Activated CD4-positive, alpha-beta T cell treated with anti-CD3 and anti-CD28 coated beads, Interleukin-2, amount 50 U/mL, for 4 hours (primary cell): Measurements from ENCODE around the gene PROZ.

Source experiments
- DNase-seq, 2 experiments: peaks; one replicate each; pipeline ENCODE4 v3.0.0-alpha.2; 2020

PROZ gene

DNA sequence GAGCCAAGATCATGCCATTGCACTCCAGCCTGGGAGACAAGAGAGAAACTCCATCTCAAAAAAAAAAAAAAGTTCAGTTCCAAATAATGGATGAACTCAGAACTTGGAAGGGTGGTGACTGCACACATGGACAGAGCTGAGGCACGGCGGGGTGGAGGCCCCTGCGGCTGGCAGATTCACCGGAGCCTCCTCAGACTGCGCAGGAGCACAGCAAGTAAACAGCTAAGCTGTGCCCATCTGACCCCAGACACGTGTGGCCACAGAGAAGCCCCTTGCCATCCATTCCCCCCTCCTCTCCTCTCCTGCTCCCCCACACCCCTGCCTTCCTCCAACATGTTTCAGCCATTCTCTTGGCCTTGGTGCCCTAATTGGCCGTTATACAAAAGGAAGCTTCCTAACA, 15.6 kb upstream of the PROZ start:
- DNase-seq: no peak

GRCh38 chr13:113143466-113144254, 14.8 kb upstream of the PROZ start:
- no peak for DNase-seq

DNA sequence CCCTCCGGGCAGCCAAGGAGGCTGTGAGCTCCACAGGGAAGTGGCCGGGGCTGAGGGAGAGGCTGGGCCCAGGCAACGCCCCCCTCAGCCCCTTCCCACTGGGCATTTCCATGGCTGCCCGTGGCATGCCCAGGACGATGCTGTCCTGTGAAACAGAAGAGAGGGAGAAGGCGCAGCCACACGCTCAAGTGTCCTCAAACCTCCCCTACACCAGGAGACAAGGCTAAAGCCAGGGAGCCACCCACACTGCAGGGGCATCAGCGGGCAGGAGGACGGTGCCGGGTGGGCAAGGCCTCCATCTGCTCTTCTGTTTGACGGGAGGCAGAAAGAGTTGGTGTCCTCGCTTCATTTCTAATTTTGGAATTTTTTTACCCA, 14.2 kb upstream of the PROZ start:
- DNase-seq: no peak

- DNase-seq: no peak
These were observed 13.0 kb upstream of the PROZ start for GRCh38 chr13:113145496-113145895.

DNA sequence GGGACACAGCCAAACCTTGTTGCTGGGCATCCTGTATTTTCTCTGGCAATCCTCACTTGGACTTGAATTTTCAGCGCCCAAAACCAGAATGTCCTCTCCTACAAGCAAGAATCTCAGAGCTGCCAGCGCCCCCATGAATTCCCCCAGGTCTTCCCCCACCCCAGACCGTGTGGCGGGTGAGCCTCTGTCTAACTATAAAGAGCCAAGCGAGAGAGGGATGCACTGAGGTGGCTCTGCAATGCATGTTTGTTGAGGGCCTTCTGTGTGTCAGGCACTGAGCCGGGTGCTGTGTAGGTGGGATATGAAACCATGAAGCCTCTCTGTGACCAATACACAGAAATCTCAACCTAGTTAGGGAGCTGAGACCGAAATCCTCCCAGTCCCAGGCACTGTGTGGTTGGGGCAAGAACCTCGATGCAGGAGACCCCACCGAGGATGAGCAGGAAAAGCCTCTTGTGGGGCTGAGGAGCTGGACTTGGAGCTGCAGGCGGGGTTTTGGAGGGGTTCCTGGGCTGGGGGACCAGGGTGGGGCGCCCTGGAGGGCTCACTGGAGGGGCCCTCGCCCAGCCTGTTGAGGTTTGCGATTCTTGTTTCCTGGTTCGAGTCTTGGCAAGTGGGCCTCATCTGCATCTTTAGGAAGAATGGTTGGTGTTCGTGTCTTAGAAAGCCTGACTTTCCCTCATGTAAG, 12.4 kb upstream of the PROZ start:
- DNase-seq: no peak

GRCh38 chr13:113146750-113147149, 11.7 kb upstream of the PROZ start:
- DNase-seq: no peak

DNA sequence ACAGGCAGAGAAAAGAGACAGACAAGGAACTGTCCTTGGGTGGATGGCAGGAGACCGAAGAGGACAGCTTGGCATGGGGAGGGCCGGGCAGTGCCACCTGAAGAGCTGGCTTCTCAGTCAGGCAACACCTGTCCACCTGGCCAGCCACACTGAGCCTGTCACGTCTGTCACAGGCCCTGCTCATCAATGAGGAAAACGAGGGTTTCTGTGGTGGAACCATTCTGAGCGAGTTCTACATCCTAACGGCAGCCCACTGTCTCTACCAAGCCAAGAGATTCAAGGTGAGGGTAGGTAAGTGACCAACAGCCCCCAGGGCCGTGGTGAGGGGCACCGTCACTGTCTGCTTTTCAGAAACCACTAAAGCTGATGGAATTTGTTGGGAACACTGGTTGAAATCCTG, 11.2 kb upstream of the PROZ start:
- no peak for DNase-seq

DNA sequence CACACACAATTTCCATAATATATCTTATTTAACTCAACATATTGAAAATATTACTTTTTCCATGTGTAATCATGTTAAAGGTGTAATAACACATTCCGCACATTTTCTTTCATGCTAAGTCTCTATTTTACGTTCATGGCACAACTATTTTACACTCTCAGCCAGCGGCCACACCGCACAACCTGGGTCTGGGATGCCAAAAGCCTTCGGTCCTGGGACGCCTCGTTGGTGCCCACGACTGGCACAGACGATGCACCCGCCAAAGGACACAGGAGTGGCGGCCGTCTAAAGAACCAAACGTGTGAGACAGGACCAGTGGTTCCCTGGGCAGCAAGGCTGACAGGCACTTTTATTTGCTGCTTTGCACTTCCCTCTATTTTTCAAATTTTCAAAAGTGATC, 10.0 kb upstream of the PROZ start:
- DNase-seq: no peak

DNA sequence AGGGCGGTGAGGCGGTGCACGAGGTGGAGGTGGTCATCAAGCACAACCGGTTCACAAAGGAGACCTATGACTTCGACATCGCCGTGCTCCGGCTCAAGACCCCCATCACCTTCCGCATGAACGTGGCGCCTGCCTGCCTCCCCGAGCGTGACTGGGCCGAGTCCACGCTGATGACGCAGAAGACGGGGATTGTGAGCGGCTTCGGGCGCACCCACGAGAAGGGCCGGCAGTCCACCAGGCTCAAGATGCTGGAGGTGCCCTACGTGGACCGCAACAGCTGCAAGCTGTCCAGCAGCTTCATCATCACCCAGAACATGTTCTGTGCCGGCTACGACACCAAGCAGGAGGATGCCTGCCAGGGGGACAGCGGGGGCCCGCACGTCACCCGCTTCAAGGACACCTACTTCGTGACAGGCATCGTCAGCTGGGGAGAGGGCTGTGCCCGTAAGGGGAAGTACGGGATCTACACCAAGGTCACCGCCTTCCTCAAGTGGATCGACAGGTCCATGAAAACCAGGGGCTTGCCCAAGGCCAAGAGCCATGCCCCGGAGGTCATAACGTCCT, 9.4 kb upstream of the PROZ start:
- no peak for DNase-seq

DNA sequence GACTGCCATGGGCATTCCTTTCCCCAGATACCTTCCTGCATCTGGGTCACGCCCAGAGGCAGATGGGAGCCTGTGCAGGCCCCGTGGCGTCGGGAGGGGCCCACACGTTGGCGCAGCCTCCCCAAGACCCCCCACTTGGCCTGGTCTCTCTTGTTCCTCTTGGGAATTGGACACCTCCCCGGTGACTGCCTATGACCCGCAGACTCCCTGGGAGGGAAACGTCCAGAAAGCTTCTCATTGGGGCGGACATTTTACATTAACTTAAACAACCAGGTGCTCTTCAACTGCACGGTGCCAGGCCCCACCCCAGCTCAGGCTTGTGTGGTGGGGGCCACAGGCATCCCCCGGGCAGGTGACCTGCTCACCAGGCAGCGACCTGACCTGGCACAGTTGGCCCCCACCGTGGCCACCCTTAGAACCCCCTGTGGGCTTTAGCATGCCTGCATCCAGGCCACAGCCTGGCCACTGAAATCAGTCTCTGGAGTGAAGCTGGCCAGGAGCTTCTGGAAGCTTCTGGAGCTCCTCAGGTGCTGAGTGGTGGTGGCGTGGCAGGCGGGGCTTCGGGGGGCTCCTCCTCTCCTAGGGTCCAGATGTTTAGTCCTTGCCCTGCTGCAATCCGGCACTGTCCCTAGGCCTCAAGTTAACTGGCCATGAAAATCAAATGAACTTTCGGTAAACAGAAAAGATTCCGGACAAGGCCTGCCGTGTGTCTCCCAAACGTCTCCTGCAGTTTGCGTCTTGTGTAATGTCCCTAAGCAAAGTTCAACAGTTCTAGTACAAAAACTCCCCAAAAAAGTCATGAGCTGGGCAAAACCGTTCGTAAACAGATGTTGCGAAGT, 8.5 kb upstream of the PROZ start:
- DNase-seq: no peak

DNA sequence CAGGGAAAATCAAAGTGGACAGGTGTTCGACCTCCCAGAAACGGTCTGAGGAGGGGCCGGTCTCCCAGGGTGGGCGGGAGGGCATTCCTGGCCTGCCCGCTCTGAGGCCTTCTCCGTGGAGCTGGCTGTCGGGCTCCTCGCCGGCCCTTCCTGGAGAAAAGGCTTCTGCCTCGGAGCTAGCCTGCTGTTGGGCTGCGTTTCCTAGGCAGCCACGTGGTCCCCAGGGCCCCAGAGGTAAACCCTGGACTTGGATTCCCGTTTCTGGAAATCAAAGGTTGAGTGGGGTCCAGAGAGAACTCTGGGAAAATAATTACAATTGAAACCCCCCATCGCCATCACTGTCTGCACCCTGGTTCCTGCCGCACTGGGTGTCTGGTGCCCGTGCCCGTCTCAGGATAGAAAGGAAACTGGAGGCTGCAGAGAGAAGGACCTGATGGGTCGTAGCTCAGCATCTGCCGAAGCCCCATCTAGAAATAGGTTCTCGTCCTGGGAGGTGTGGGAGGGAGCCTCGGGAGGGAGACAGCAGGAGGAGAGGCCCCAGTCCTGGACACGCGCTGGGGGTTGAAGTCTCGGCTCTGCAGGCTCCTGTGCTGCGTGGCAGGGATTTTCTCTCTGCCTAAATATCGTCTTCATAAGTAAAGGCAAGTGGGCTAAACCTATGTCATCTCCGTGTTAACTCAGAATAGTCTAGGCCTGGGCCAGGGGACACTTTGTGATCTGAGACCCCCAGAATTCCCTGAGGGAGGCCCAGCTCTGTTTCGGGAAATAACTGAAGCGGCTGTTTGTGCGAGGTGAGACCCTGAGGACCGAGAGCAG, 7.7 kb upstream of the PROZ start:
- DNase-seq: no peak

GRCh38 chr13:113151745-113152690, 6.4 kb upstream of the PROZ start:
- no peak for DNase-seq

DNA sequence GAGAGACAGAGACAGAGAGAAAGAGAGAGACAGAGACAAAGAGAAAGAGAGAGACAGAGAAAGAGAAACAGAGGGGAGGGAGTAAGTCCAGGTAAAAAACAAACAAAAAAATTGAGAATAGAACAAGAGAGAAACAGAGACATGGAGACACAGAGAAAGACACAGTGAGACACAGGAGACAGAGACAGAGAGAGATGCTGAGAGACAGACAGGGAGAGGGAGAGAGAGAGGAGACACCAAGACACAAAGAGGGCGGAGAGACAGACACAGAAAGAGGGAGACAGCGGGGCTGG, 5.8 kb upstream of the PROZ start:
- DNase-seq: no peak

- no peak for DNase-seq
These were observed 5.3 kb upstream of the PROZ start for GRCh38 chr13:113152984-113153809.

DNA sequence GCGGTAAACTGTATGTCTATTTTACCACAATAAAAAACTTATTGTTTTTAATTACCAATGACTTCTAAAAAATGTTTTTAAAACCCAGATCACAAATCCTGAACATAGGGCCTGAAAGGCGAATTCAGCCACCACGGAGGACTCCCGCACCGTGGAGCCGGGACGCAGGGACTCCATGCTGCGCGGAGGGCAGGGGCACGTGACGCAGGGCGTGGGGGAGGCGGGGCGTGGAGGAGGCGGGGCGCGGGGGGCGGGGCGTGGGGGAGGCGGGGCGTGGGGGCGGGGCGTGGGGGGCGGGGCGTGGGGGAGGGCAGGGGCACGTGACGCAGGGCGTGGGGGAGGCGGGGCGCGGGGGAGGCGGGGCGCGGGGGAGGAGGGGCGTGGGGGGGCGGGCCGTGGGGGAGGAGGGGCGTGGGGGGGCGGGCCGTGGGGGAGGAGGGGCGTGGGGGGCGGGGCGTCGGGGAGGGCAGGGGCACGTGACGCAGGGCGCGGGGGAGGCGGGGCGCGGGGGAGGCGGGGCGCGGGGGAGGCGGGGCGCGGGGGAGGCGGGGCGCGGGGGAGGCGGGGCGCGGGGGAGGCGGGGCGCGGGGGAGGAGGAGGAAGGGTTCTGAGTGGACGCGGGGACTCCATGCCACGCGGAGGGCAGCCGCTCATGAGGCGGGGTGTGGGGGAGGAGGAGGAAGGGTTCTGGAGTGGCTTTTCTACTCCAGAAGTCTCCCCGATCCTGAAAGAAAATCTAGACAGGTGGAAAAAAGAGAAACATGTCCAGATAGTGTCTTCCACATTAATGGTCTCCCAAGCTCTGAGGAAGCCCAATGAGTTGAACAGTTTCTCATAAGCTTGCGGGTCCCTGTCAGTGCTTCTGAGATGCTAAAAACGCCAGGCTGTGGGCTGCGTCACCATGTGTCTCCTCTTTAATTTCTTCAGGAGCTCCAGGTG, 4.4 kb upstream of the PROZ start:
- peak; percentile 70 to 71 for DNase-seq

- no peak for DNase-seq
These were observed 3.2 kb upstream of the PROZ start for GRCh38 chr13:113155201-113155600.

GRCh38 chr13:113155982-113156655, 2.3 kb upstream of the PROZ start:
- DNase-seq: no peak

DNA sequence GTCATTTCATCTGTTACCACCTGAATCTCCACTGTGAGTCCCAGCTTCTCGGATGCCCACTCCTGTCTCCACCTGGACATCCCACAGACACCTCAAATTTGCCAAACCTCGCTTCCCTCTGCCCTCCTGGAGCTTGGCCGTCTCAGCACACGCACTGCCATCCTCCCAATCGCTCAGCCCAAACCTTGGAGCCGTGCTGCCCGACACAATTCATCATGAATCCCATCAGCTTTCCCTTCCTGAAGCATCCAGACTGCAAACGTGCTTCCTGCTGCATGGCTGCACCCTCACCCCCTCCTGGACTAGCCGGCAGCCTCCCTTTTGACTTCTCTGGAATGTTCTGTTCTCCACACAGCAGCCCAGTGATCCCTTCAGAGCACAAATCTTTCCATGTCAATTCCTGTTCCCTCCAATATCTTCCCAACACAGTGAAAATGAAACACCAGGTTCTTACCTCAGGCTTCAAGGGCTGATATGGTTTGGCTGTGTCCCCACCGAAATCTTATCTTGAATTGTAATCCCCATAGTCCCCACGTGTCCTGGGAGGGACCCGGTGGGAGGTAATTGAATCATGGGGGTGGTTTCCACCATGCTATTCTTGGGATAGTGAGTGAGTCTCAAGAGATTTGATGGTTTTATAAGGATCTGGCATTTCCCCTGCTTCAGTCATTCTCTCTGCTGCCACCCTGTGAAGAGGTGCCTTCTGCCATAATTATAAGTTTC, 1.1 kb upstream of the PROZ start:
- no peak for DNase-seq
